ENCODE measurements around the gene BNC2. TPM values are rescaled to one million over a fixed set of nuclear protein-coding genes. Genes with fewer than 3 reads are reported as not detected.

BNC2 gene
- total RNA-seq, 1 experiment from 2014 or later: 5.7 TPM

GRCh38 chr9:16405421-16405820 is 465.0 kb downstream of the BNC2 start:
- H3K27ac ChIP-seq (ENCODE audit: low read length): no peak overlapping the region
- intact Hi-C loops (cut with micrococcal nuclease; ENCODE audit: unreplicated experiment): no loop called here
- DNase-seq (ENCODE audit: low read depth, low spot score): no peak
- no peaks in the 10 kb centered on the region for H3K27me3 ChIP-seq (ENCODE audit: control insufficient read depth, insufficient read depth, low read length)
- no peaks in the 10 kb centered on the region for H3K9me3 ChIP-seq (ENCODE audit: control insufficient read depth, insufficient read depth, low read depth, low read length)
- no TSS peak for BruUV-seq (replicated peaks)
- no peak overlapping the region for H3K4me3 ChIP-seq (ENCODE audit: low read depth in 2 of 2, low read length in 2 of 2)
- TF ChIP-seq SIN3A (IDR thresholded peaks at IDR 0.05; ENCODE audit: borderline replicate concordance, insufficient read depth, low read depth, low read length): no peak
- no peak for TF ChIP-seq TCF7L2 (IDR thresholded peaks at IDR 0.05; ENCODE audit: low read depth, low read length)
- TF ChIP-seq CTCF (IDR thresholded peaks at IDR 0.05): no peak
- TF ChIP-seq POLR2AphosphoS5 (IDR thresholded peaks at IDR 0.05; ENCODE audit: low read depth, low read length): no peak
- no peak for TF ChIP-seq REST (IDR thresholded peaks at IDR 0.05; ENCODE audit: insufficient read depth in 1 of 2, low read depth in 2 of 2, low read length in 1 of 2)
- no peaks in the 10 kb centered on the region for H3K36me3 ChIP-seq (ENCODE audit: control insufficient read depth, insufficient read depth, low read length)
- in situ Hi-C loops (cut with HindIII; ENCODE audit: low pct_unique_long_range_greater_than_20kb, low sequenced_read_pairs): no loop called here
- ChIA-PET CTCF (no interaction called here), POLR2A (no interaction called here)
- no peaks in the 10 kb centered on the region for H3K4me1 ChIP-seq (ENCODE audit: control insufficient read depth, insufficient read depth, low read length)
- no peak for ATAC-seq

GRCh38 chr9:16401701-16402100 is 468.8 kb downstream of the BNC2 start:
- no TSS peak for BruUV-seq (replicated peaks)
- TF ChIP-seq REST (IDR thresholded peaks at IDR 0.05; ENCODE audit: insufficient read depth in 1 of 2, low read depth in 2 of 2, low read length in 1 of 2) (no peak), SIN3A (IDR thresholded peaks at IDR 0.05; ENCODE audit: borderline replicate concordance, insufficient read depth, low read depth, low read length) (no peak), POLR2AphosphoS5 (IDR thresholded peaks at IDR 0.05; ENCODE audit: low read depth, low read length) (no peak), TCF7L2 (IDR thresholded peaks at IDR 0.05; ENCODE audit: low read depth, low read length) (no peak), CTCF (IDR thresholded peaks at IDR 0.05) (no peak)
- no peak overlapping the region for H3K27ac ChIP-seq (ENCODE audit: low read length)
- H3K4me1 ChIP-seq (ENCODE audit: control insufficient read depth, insufficient read depth, low read length): no peaks in the 10 kb centered on the region
- POLR2A ChIA-PET: no interaction called here
- in situ Hi-C loops (cut with HindIII; ENCODE audit: low pct_unique_long_range_greater_than_20kb, low sequenced_read_pairs) (no loop called here), intact Hi-C loops (cut with micrococcal nuclease; ENCODE audit: unreplicated experiment) (no loop called here)
- ATAC-seq (no peak), DNase-seq (ENCODE audit: low read depth, low spot score) (no peak)
- CTCF ChIA-PET: no interaction called here
- H3K36me3 ChIP-seq (ENCODE audit: control insufficient read depth, insufficient read depth, low read length): no peaks in the 10 kb centered on the region
- no peaks in the 10 kb centered on the region for H3K27me3 ChIP-seq (ENCODE audit: control insufficient read depth, insufficient read depth, low read length)
- no peak overlapping the region for H3K4me3 ChIP-seq (ENCODE audit: low read depth in 2 of 2, low read length in 2 of 2)
- no peaks in the 10 kb centered on the region for H3K9me3 ChIP-seq (ENCODE audit: control insufficient read depth, insufficient read depth, low read depth, low read length)

All from Panc1 (cell line).